ENCODE data around the gene B4GALT4.

DNA sequence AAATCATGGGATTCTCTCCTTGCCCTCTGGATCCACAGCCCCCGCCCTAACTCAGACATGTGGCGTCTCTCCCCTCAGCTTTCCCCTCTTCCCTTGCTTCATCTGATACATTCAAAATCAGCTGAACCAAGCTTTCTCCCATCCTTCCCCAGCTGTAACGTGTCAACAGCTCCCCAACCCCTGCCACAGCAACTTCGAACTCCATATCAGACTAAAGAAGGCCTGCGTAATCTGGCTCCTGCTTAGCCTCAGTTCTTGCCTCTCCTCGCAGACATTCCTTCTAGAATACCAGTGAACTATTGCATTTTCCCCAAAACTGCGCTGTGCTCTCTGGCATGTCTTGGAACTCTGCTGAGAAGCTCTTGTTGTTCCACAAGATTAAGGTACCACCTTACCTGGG, 18.3 kb downstream of the B4GALT4 start:
- TF ChIP-seq ELF4 (IDR thresholded peaks at IDR 0.05) = no peak
- no peak for TF ChIP-seq BHLHE40 (IDR thresholded peaks at IDR 0.05; ENCODE audit: borderline replicate concordance)
- TF ChIP-seq NFRKB (IDR thresholded peaks at IDR 0.05) = no peak
- TF ChIP-seq TARDBP (IDR thresholded peaks at IDR 0.05) = no peak
- no peak for TF ChIP-seq HDGF (IDR thresholded peaks at IDR 0.05; ENCODE audit: borderline replicate concordance)
- no peak for TF ChIP-seq SP1 (IDR thresholded peaks at IDR 0.05)
- TF ChIP-seq FOXA1 (IDR thresholded peaks at IDR 0.05) = no peak
- TF ChIP-seq CTBP1 (IDR thresholded peaks at IDR 0.05; ENCODE audit: borderline replicate concordance) = no peak

All from HEK293T (cell line).